Sciatic nerve (tissue), 2 donors: Measurements from ENCODE around the gene AJM1. TPM values are rescaled to one million over a fixed set of nuclear protein-coding genes. Genes with fewer than 3 reads are reported as not detected.
"Not testable (repeated sequence)": the region's sequence is repeated elsewhere in the genome, so short reads cannot be mapped to it uniquely, and the experiment has no call there.

Experiments
- ATAC-seq: fragments of 200-7000 bp; cut with Tn5 transposase; one replicate; pipeline ENCODE4 v1.9.1; 2020; ENCODE audit warnings: mild to moderate bottlenecking, moderate library complexity
- DNase-seq: peaks from one replicate; pipeline ENCODE4 v3.0.0-alpha.2; 2020; ENCODE audit warnings: low spot score
- intact Hi-C: fragments of 100-400 bp; cut with DNase I; formaldehyde crosslinking; loops from one replicate; pipeline ENCODE4 v1.14.2; 2022
- microRNA-seq: library from miRNA; unstranded; fragments of <30 nt; microRNA quantifications from one replicate; pipeline ENCODE4 v1.2.0, GENCODE V29; 2020
- total RNA-seq: library from RNA; stranded (reverse); fragmentation: NEBNext Ultra II Directional; extraction: Animal tissue kit (Norgen Biotek cat#: 25700); gene quantifications from one replicate; pipeline ENCODE4 v1.2.1, GENCODE V29; 2021
- donor health status: DM: no; HTN: no; CAD: no.
- donor health status: DM: no; HTN: no; CAD: no.

AJM1 gene
- total RNA-seq, 1 donor from 2014 or later: 3.1 TPM

GRCh38 chr9:136883670-136884069 lies 41.4 kb downstream of the AJM1 start:
- intact Hi-C loops, DNase-seq, ATAC-seq: not testable (repeated sequence)

- intact Hi-C loops: no loop called here
- peak; percentile 99 for DNase-seq
- peak; percentile 100 for ATAC-seq
Observed at GRCh38 chr9:136885950-136886578, 43.8 kb downstream of the AJM1 start, which contains the start of gene TRAF2. TRAF2 (plus strand) TSS chr9:136886516; CDS start chr9:136898741, 12,225 bp downstream.

DNA sequence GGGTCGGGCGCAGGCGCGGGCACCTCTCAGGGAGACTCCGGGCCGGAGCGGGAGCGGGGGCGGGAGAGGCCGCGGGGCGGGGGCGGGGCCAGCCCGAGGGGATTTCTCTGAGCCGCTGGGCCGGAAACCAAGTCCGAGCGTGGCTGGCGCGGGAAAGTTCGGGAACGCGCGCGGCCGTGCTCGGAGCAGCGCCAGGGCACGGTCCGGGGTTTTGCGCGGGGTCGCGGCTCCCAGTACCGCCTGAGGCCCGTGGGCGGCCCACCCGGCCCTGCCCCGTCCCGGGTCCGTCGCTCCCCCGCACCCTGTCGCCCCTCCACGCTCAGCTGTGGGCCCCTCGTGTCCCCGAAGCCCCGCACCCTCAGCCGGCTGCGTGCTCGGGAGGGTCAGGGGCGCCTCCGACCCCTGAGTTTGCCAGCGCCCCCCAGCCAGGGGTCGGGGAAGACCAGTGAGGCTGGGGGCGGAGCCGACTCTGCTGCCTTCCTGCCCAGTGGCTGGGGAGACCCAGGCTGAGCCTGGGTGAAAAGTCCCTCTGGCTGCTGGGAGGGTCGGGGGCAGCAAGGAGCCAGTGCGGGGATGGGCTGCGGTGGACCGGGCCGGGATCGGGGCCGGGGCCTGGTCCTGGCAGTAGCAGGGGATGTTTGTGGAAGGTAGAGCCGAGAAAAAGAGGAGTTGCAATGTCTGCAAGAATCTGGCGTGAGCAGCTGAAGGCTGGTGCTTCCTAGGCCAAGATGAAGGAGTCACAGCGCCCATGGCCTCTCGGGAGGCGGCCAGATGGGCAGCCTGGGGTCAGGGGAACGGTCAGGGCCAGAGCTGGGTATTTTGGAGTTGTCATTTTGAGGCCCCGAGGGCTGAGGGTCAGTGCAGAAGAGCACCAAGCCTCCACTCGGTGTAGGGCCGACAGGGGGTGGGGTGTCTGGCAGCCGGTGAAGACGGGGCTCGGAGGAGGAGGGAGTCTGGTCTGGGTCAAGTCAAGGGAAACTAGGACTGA lies 44.6 kb downstream of the AJM1 start:
- ATAC-seq (peak; percentile 2), DNase-seq (no peak)
- intact Hi-C loops: no loop called here

DNA sequence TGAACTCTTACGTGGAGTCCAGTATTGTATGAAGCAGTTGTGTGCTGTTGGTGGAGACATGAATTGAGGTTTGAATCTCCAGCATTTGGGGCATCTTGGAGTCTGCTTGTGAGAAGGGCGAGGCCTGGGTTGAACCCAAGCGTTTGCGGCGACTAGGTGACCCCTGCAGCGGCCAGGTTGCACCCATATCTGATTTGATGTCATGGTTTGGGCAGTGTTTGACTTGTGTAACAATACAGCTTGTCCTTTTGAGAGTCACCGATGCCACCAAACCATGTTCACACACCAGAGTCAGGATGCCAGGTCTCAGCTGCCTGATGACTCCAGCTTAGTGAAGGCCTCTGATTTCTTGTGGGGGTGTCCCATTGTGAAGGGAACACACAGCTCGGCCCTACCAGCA lies 46.2 kb downstream of the AJM1 start:
- intact Hi-C loops: no loop called here
- no peak for ATAC-seq
- no peak for DNase-seq

DNA sequence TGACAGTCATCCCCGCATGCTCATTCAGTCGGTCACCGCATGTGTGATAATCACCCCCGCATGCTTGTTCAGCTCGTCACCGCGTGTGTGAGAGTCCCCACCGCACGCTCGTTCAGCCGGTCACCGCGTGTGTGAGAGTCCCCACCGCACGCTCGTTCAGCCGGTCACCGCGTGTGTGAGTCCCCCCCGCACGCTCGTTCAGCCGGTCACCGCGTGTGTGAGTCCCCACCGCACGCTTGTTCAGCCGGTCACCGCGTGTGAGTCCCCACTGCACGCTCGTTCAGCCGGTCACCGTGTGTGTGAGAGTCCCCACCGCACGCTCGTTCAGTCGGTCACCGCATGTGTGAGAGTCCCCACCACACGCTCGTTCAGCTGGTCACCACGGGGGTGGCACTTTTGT lies 47.6 kb downstream of the AJM1 start:
- ATAC-seq: no peak
- intact Hi-C loops: no loop called here

GRCh38 chr9:136890661-136891060 lies 48.4 kb downstream of the AJM1 start:
- DNase-seq: no peak
- intact Hi-C loops: no loop called here
- ATAC-seq: no peak

More for the DNA sequence above, 47.6 kb downstream of the AJM1 start:
- no peak for DNase-seq

Small RNA genes within 50 kb of the gene (microRNA-seq; reads per million reads assigned to microRNA genes)
- not detected for gene MIR4292
- not detected for gene MIR4479

Other genes starting within 250 kb of the AJM1 start
- gene EGFL7, start 179.6 kb upstream of the AJM1 start, total RNA-seq: 242 TPM
- 33.9 TPM for gene AGPAT2, start 155.0 kb upstream of the AJM1 start, total RNA-seq
- gene DIPK1B, start 129.9 kb upstream of the AJM1 start, total RNA-seq: 11.6 TPM
- 5.5 TPM for gene LCN10, start 99.5 kb upstream of the AJM1 start, total RNA-seq
- 7.0 TPM for gene LCN6, start 94.0 kb upstream of the AJM1 start, total RNA-seq
- gene LCN8, start 84.2 kb upstream of the AJM1 start, total RNA-seq: not detected
- gene LCN15, start 78.0 kb upstream of the AJM1 start, total RNA-seq: not detected
- gene TMEM141, start 51.1 kb upstream of the AJM1 start, total RNA-seq: 37.8 TPM
- 2.5 TPM for gene CCDC183, start 46.1 kb upstream of the AJM1 start, total RNA-seq
- gene RABL6, start 34.5 kb upstream of the AJM1 start, total RNA-seq: 46.9 TPM
- 76.4 TPM for gene PHPT1, start 6.9 kb downstream of the AJM1 start, total RNA-seq
- 3.0 TPM for gene MAMDC4, start 9.9 kb downstream of the AJM1 start, total RNA-seq
- 201 TPM for gene EDF1, start 23.8 kb downstream of the AJM1 start, total RNA-seq
- 17.0 TPM for gene TRAF2, start 44.0 kb downstream of the AJM1 start, total RNA-seq
- 59.9 TPM for gene FBXW5, start 102.3 kb downstream of the AJM1 start, total RNA-seq
- gene C8G, start 102.8 kb downstream of the AJM1 start, total RNA-seq: not detected
- gene LCN12, start 109.8 kb downstream of the AJM1 start, total RNA-seq: 8.6 TPM
- gene PTGDS, start 135.0 kb downstream of the AJM1 start, total RNA-seq: 1,668 TPM
- 4.1 TPM for gene LCNL1, start 140.5 kb downstream of the AJM1 start, total RNA-seq
- gene PAXX, start 149.9 kb downstream of the AJM1 start, total RNA-seq: 46.6 TPM
- gene CLIC3, start 154.1 kb downstream of the AJM1 start, total RNA-seq: 11.3 TPM
- 298 TPM for gene ABCA2, start 185.8 kb downstream of the AJM1 start, total RNA-seq
- 0.18 TPM for gene FUT7, start 189.6 kb downstream of the AJM1 start, total RNA-seq
- gene NPDC1, start 203.7 kb downstream of the AJM1 start, total RNA-seq: 157 TPM
- gene ENTPD2, start 211.6 kb downstream of the AJM1 start, total RNA-seq: 24.3 TPM
- gene SAPCD2, start 228.1 kb downstream of the AJM1 start, total RNA-seq: 0.36 TPM
- gene UAP1L1, start 235.0 kb downstream of the AJM1 start, total RNA-seq: 18.3 TPM
- gene MAN1B1, start 244.5 kb downstream of the AJM1 start, total RNA-seq: 48.3 TPM